Smooth muscle cell (in vitro differentiated cells): ENCODE results near the gene CCDC9. TPM values are rescaled to one million over a fixed set of nuclear protein-coding genes. Genes with fewer than 3 reads are reported as not detected.

Experiments used
- DNase-seq: peaks from one replicate; lab custom pipeline; 2025; ENCODE audit not compliant: unreplicated experiment; lab: John Stamatoyannopoulos, UW
- H2AFZ ChIP-seq: fragments of 200-600 bp; sonication (generic); 2 replicates; pipeline ENCODE4 v1.6.0; 2016; ENCODE audit warnings: antibody characterized with exemption, low read depth, mild to moderate bottlenecking
- H3F3A ChIP-seq: fragments of 200-600 bp; sonication (generic); 2 replicates; pipeline ENCODE4 v1.6.0; 2017; ENCODE audit warnings: antibody characterized with exemption, low read depth
- H3K27ac ChIP-seq: fragments of 200-600 bp; sonication (generic); 2 replicates; pipeline ENCODE4 v1.5.1; 2016; ENCODE audit warnings: low read depth, mild to moderate bottlenecking
- H3K27me3 ChIP-seq: fragments of 200-600 bp; sonication (generic); 2 replicates; pipeline ENCODE4 v1.6.1; 2016; ENCODE audit warnings: low read depth, mild to moderate bottlenecking
- H3K36me3 ChIP-seq: fragments of 200-600 bp; sonication (generic); 2 replicates; pipeline ENCODE4 v1.5.1; 2016; ENCODE audit warnings: low read depth
- H3K4me1 ChIP-seq: fragments of 200-600 bp; sonication (generic); 2 replicates; pipeline ENCODE4 v1.5.1; 2016; ENCODE audit warnings: low read depth
- H3K4me2 ChIP-seq: fragments of 200-600 bp; sonication (generic); 2 replicates; pipeline ENCODE4 v1.6.0; 2016; ENCODE audit warnings: mild to moderate bottlenecking
- H3K4me3 ChIP-seq: fragments of 200-600 bp; sonication (generic); 2 replicates; pipeline ENCODE4 v1.5.1; 2016; ENCODE audit warnings: mild to moderate bottlenecking
- H3K79me2 ChIP-seq: fragments of 200-600 bp; sonication (generic); 2 replicates; pipeline ENCODE4 v1.6.0; 2016; ENCODE audit warnings: low read depth, mild to moderate bottlenecking
- H3K9ac ChIP-seq: fragments of 200-600 bp; sonication (generic); 2 replicates; pipeline ENCODE4 v1.6.0; 2016; ENCODE audit warnings: low read depth
- H3K9me3 ChIP-seq: fragments of 200-600 bp; sonication (generic); replicated peaks from 2 replicates; pipeline ENCODE4 v1.5.1; 2016; ENCODE audit warnings: low read depth
- H4K20me1 ChIP-seq: fragments of 200-600 bp; sonication (generic); 2 replicates; pipeline ENCODE4 v1.6.0; 2016; ENCODE audit warnings: low read depth
- WGBS: methylation state at CpG from one replicate; pipeline ENCODE4 v1.1.7; 2016; ENCODE audit warnings: low lambda C conversion rate; 5-methylcytosine and 5-hydroxymethylcytosine counted together
- polyA plus RNA-seq: library from polyadenylated mRNA; unstranded; fragments of >200 nt; fragmentation: Nextera tagmentation; extraction: Ambion mirVana; gene quantifications from 2 replicates; pipeline ENCODE4 v1.2.1, GENCODE V29; 2016
- total RNA-seq: library from RNA; depleted of rRNA; stranded (reverse); fragments of >200 nt; gene quantifications from 2 replicates; pipeline ENCODE4 v1.2.3, GENCODE V29; 2014
- TF ChIP-seq, protein P1 (sequence below): fragments of 200-600 bp; sonication (generic); IDR thresholded peaks from 2 replicates; pipeline ENCODE4 v1.5.1; 2017; ENCODE audit warnings: borderline replicate concordance, mild to moderate bottlenecking, antibody characterized with exemption; ENCODE audit not compliant: insufficient read depth, poor library complexity, severe bottlenecking

CCDC9 gene
- total and polyA plus RNA-seq, 2 experiments from 2014 or later, result 6.4 to 12.7 TPM

DNA sequence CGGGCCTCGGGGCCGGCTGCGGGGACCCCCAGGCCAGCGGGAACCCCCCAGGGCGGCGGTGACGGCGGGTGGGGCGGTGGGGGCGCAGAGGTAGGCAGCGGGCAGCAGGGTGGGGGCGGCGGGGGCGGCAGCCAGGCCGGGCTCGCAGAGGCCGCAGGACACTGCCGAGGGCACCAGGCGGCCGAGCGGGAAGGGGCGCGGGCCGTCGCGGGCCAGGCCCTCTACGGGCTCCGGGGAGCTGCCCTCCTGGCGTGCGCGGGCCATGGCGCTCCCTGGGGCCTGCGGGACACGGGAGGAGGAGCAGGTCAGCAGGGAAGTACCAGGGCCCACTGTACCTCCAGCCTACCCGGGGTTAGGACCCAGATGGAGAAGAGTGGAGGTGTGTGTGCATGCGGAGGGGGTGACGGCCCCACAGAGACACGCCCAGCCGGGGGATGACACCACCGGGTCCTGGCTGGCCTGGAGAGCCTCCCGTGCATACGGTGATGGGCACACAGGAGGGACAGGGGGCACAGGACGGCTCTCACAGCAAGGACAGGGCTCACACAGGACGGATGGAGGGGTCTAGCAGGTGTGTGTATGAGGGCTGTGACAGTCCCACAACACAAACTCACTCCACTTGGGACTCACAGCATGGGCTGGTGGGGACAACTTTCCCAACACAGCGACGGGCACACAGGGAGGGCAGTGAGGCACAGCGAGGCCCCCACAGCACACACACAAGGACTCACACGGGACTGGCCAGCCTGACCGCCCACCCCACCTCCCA is 28.0 kb upstream of the CCDC9 start:
- peak overlapping the region; percentile 98 for H3K4me2 ChIP-seq
- no peaks in the 10 kb centered on the region for H3K36me3 ChIP-seq
- peak; percentile 67 for DNase-seq
- H3K79me2 ChIP-seq, result peaks cover 22% of the 10 kb centered on the region
- peaks cover 54% of the 10 kb centered on the region for H3F3A ChIP-seq
- no peaks in the 10 kb centered on the region for H3K27me3 ChIP-seq
- H2AFZ ChIP-seq, result no peak overlapping the region
- peaks cover 34% of the 10 kb centered on the region for H4K20me1 ChIP-seq
- peaks cover 25% of the 10 kb centered on the region for H3K4me1 ChIP-seq
- peak overlapping the region; percentile 89 for H3K27ac ChIP-seq
- TF ChIP-seq, protein P1, sequence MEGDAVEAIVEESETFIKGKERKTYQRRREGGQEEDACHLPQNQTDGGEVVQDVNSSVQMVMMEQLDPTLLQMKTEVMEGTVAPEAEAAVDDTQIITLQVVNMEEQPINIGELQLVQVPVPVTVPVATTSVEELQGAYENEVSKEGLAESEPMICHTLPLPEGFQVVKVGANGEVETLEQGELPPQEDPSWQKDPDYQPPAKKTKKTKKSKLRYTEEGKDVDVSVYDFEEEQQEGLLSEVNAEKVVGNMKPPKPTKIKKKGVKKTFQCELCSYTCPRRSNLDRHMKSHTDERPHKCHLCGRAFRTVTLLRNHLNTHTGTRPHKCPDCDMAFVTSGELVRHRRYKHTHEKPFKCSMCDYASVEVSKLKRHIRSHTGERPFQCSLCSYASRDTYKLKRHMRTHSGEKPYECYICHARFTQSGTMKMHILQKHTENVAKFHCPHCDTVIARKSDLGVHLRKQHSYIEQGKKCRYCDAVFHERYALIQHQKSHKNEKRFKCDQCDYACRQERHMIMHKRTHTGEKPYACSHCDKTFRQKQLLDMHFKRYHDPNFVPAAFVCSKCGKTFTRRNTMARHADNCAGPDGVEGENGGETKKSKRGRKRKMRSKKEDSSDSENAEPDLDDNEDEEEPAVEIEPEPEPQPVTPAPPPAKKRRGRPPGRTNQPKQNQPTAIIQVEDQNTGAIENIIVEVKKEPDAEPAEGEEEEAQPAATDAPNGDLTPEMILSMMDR, result no peak
- peak overlapping the region; percentile 73 for H3K9ac ChIP-seq
- no peaks in the 10 kb centered on the region for H3K9me3 ChIP-seq
- 2% methylated on average over 32 of the region's 50 CpGs for WGBS
- H3K4me3 ChIP-seq, result peak overlapping the region; percentile 96

DNA sequence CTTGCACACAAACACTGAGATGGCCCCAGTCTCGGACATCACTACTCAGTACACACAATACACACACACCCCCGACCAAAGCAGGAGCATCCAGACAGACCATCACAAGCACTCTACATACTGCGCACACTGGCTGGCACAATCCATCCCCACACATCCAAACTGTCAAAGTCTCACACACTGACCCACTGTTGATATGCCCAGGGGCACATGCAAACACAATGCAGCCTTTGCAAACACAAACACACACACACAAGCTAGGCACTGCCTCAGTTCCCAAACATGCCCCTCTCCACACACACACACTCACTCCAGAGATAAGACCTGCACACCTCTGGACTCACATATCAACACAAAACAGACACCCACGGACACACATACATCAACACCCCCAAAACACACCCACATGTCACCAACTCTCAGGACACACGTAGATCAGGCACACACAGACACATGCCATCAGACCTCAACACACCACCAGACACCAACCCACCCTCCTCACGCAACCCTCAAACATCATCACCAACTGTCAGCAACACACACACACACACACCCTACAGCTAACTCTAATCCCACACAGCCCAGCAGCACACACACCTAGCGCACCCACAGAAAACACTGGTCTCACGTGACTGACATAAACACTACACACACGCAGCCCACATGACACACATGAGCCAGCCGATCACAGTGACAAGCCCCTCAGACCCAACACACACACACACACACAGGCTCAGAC is 27.2 kb upstream of the CCDC9 start:
- DNase-seq, result no peak
- 12% methylated on average over 10 of the region's 10 CpGs for WGBS
- peaks cover 16% of the 10 kb centered on the region for H3K79me2 ChIP-seq
- H2AFZ ChIP-seq, result no peak overlapping the region
- peak overlapping the region; percentile 89 for H3K27ac ChIP-seq
- H3K4me3 ChIP-seq, result peak overlapping the region; percentile 96
- H3K9ac ChIP-seq, result peak overlapping the region; percentile 73
- H4K20me1 ChIP-seq, result peaks cover 28% of the 10 kb centered on the region
- peaks cover 25% of the 10 kb centered on the region for H3K4me1 ChIP-seq
- TF ChIP-seq, protein P1, result no peak
- peak overlapping the region; percentile 98 for H3K4me2 ChIP-seq
- no peaks in the 10 kb centered on the region for H3K9me3 ChIP-seq
- H3F3A ChIP-seq, result peaks cover 54% of the 10 kb centered on the region
- H3K36me3 ChIP-seq, result no peaks in the 10 kb centered on the region
- no peaks in the 10 kb centered on the region for H3K27me3 ChIP-seq

DNA sequence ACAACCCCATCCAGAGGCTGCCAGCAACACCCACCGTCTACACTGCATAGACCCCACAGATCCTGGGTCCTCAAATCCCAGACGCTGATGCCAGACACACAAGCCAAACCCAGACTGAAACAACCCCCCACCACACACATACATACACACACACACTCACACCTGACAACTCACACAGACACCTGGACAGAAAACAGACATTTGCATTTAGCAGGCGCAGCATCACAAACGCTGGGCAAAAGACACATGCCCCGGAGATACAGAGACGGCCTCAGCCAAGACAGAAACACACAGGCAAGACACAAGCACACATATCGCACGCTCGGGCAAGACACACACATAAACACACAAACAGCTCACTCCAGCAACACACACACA is 26.7 kb upstream of the CCDC9 start:
- Histone ChIP-seq H3K79me2 (peaks cover 10% of the 10 kb centered on the region), H3K36me3 (no peaks in the 10 kb centered on the region), H3F3A (peaks cover 54% of the 10 kb centered on the region), H3K27ac (peak overlapping the region; percentile 89), H3K27me3 (no peaks in the 10 kb centered on the region), H3K4me3 (peak overlapping the region; percentile 96), H3K4me2 (peak overlapping the region; percentile 98), H3K9ac (peak overlapping the region; percentile 73), H2AFZ (no peak overlapping the region), H3K9me3 (no peaks in the 10 kb centered on the region), H3K4me1 (peaks cover 25% of the 10 kb centered on the region), H4K20me1 (peaks cover 28% of the 10 kb centered on the region)
- 3% methylated on average over 9 of the region's 9 CpGs for WGBS
- TF ChIP-seq, protein P1, result no peak
- DNase-seq, result no peak
